HCT116 (cell line): ENCODE results near the gene PLD1. TPM values are rescaled to one million over a fixed set of nuclear protein-coding genes. Genes with fewer than 3 reads are reported as not detected.

Source experiments
- ATAC-seq: fragments of 200-7000 bp; cut with Tn5 transposase; 2 replicates; pipeline ENCODE4 v1.9.1; 2020; ENCODE audit warnings: mild to moderate bottlenecking, moderate library complexity
- BruUV-seq: library from RNA; stranded (reverse); fragments of 400-500 nt; replicated peaks from 2 replicates; lab custom pipeline; 2021; lab: Mats Ljungman, UMichigan
- CTCF ChIA-PET: fragments of 300-600 bp; sonication (Branson Sonifier 250); formaldehyde crosslinking; loops from one replicate; lab custom pipeline; 2021; ENCODE audit warnings: antibody characterized with exemption; lab: Charles Lee
- POLR2A ChIA-PET: fragments of 300-600, 350-600 bp; sonication (Branson Sonifier 250); formaldehyde crosslinking; loops from one replicate; lab custom pipeline; 2021; ENCODE audit warnings: antibody characterized with exemption; lab: Charles Lee
- RAD21 ChIA-PET, 2 experiments: fragments of 300-600 bp; sonication (Branson Sonifier 250); formaldehyde crosslinking; loops; one replicate each; lab custom pipeline; 2023; ENCODE audit warnings: low total read pairs in 2 of 2; ENCODE audit not compliant: uncharacterized antibody in 2 of 2, unreplicated experiment in 2 of 2, low non-redundant PET in 1 of 2; lab: Charles Lee
- DNase-seq: peaks from one replicate; pipeline ENCODE4 v3.0.0-alpha.2; 2010; ENCODE audit warnings: low read depth, low spot score
- H2AFZ ChIP-seq: fragments of 200-600 bp; shearing (Covaris generic), sonication (generic); 2 replicates; pipeline ENCODE4 v1.6.1; 2017; ENCODE audit warnings: low read depth, mixed run types, mixed read lengths, antibody characterized with exemption, low read length; ENCODE audit not compliant: poor library complexity, severe bottlenecking
- H3K27ac ChIP-seq: 2 replicates; pipeline ENCODE4 v1.5.1; 2012; ENCODE audit warnings: low read depth, low read length
- H3K27me3 ChIP-seq: fragments of 200-600 bp; sonication (generic); 2 replicates; pipeline ENCODE4 v1.6.1; 2016; ENCODE audit warnings: mixed run types, low read length, mixed read lengths; ENCODE audit not compliant: insufficient read depth
- H3K36me3 ChIP-seq, 2 experiments: fragments of 200-500 bp in 1 of 2; fragments of 200-600 bp in 1 of 2; sonication (Bioruptor generic) in 1 of 2; sonication (generic) in 1 of 2; 2 replicates each; pipeline versions ENCODE4 v1.5.1 to v1.6.1; 2014 to 2016; ENCODE audit warnings: low read length in 2 of 2, inconsistent platforms in 1 of 2, mixed read lengths in 1 of 2, mixed run types in 1 of 2; ENCODE audit not compliant: insufficient read depth in 2 of 2, control insufficient read depth in 1 of 2
- H3K4me1 ChIP-seq, 2 experiments: fragments of 200-600 bp in 1 of 2; sonication (generic) in 1 of 2; 2 replicates each; pipeline versions ENCODE4 v1.5.1 to v1.6.1; 2012 to 2017; ENCODE audit warnings: low read length in 2 of 2, inconsistent platforms in 1 of 2, mild to moderate bottlenecking in 1 of 2, mixed read lengths in 1 of 2, mixed run types in 1 of 2, moderate library complexity in 1 of 2; ENCODE audit not compliant: insufficient read depth in 2 of 2, control insufficient read depth in 1 of 2
- H3K4me2 ChIP-seq: fragments of 200-600 bp; sonication (generic); 2 replicates; pipeline ENCODE4 v1.6.1; 2017; ENCODE audit warnings: mixed run types, low read length, mixed read lengths
- H3K4me3 ChIP-seq, 2 experiments: fragments of 200-600 bp in 1 of 2; sonication (generic) in 1 of 2; replicated peaks in 1 of 2; 2 replicates each; pipeline ENCODE4 v1.5.1; 2011 to 2016; ENCODE audit warnings: low read length in 2 of 2, control low read depth in 1 of 2, low read depth in 1 of 2, mild to moderate bottlenecking in 1 of 2, mixed read lengths in 1 of 2, mixed run types in 1 of 2
- H3K79me2 ChIP-seq: fragments of 200-600 bp; sonication (generic); 2 replicates; pipeline ENCODE4 v1.6.1; 2017; ENCODE audit warnings: mild to moderate bottlenecking, mixed run types, low read length, moderate library complexity, mixed read lengths; ENCODE audit not compliant: insufficient read depth
- H3K9ac ChIP-seq: fragments of 200-600 bp; sonication (generic); 2 replicates; pipeline ENCODE4 v1.6.1; 2016; ENCODE audit warnings: low read length, mixed read lengths
- H3K9me2 ChIP-seq: fragments of 200-600 bp; sonication (generic), shearing (Covaris generic); 2 replicates; pipeline ENCODE4 v1.6.1; 2017; ENCODE audit warnings: mixed run types, mild to moderate bottlenecking, moderate library complexity; ENCODE audit not compliant: insufficient read depth
- H3K9me3 ChIP-seq, 2 experiments: fragments of 200-500 bp in 1 of 2; fragments of 200-600 bp in 1 of 2; sonication (Bioruptor generic) in 1 of 2; sonication (generic) in 1 of 2; 2 replicates each; pipeline ENCODE4 v1.6.1; 2014 to 2017; ENCODE audit warnings: low read length in 2 of 2, mixed read lengths in 2 of 2, inconsistent platforms in 1 of 2, low read depth in 1 of 2, mild to moderate bottlenecking in 1 of 2, mixed run types in 1 of 2, moderate library complexity in 1 of 2; ENCODE audit not compliant: control insufficient read depth in 1 of 2, insufficient read depth in 1 of 2
- H4K20me1 ChIP-seq: fragments of 200-600 bp; sonication (generic), shearing (Covaris generic); 2 replicates; pipeline ENCODE4 v1.6.1; 2017; ENCODE audit warnings: mixed run types, mild to moderate bottlenecking, moderate library complexity; ENCODE audit not compliant: insufficient read depth
- CBX3 ChIP-seq: IDR thresholded peaks from 2 replicates; pipeline ENCODE4 v1.6.1; 2012; ENCODE audit warnings: low read depth
- CEBPB ChIP-seq: IDR thresholded peaks from 2 replicates; pipeline ENCODE4 v1.6.1; 2012; ENCODE audit warnings: low read depth
- EGR1 ChIP-seq: IDR thresholded peaks from 2 replicates; pipeline ENCODE4 v1.6.1; 2012; ENCODE audit warnings: low read depth
- ELF1 ChIP-seq: IDR thresholded peaks from 2 replicates; pipeline ENCODE4 v1.6.1; 2012; ENCODE audit warnings: low read depth, borderline replicate concordance
- EZH2 ChIP-seq: fragments of 200-600 bp; sonication (generic); IDR thresholded peaks from 2 replicates; pipeline ENCODE4 v1.6.1; 2017; ENCODE audit warnings: antibody characterized with exemption, mixed run types
- EZH2phosphoT487 ChIP-seq: fragments of 200-600 bp; IDR thresholded peaks from 2 replicates; pipeline ENCODE4 v1.6.1; 2018; ENCODE audit warnings: antibody characterized with exemption, borderline replicate concordance
- FOSL1 ChIP-seq: IDR thresholded peaks from 2 replicates; pipeline ENCODE4 v1.6.1; 2012; ENCODE audit warnings: low read depth
- JUND ChIP-seq: IDR thresholded peaks from 2 replicates; pipeline ENCODE4 v1.6.1; 2012
- POLR2A ChIP-seq: IDR thresholded peaks from 2 replicates; pipeline ENCODE4 v1.7.0; 2011; ENCODE audit warnings: borderline replicate concordance; ENCODE audit not compliant: insufficient read depth, insufficient read length; ENCODE audit errors: extremely low read depth
- POLR2AphosphoS5 ChIP-seq: IDR thresholded peaks from 2 replicates; pipeline ENCODE4 v1.6.1; 2011; ENCODE audit warnings: mild to moderate bottlenecking, low read depth, low read length, moderate library complexity
- SIN3A ChIP-seq: IDR thresholded peaks from 2 replicates; pipeline ENCODE4 v1.6.1; 2012; ENCODE audit warnings: low read depth
- SP1 ChIP-seq: IDR thresholded peaks from 2 replicates; pipeline ENCODE4 v1.6.1; 2012; ENCODE audit warnings: low read depth
- SRF ChIP-seq: IDR thresholded peaks from 2 replicates; pipeline ENCODE4 v1.6.1; 2012; ENCODE audit warnings: low read depth
- ZNF274 ChIP-seq: fragments of 200-500 bp; sonication (Bioruptor generic); IDR thresholded peaks from 2 replicates; pipeline ENCODE4 v1.6.1; 2014; ENCODE audit warnings: mild to moderate bottlenecking, low read depth, low read length, inconsistent platforms
- intact Hi-C: fragments of 100-400 bp; cut with micrococcal nuclease; formaldehyde crosslinking; loops from 2 replicates; pipeline ENCODE4 v1.10.0; 2022
- total RNA-seq: library from RNA; stranded (reverse); gene quantifications from one replicate; pipeline ENCODE4 v1.2.1, GENCODE V29; 2021; ENCODE audit not compliant: unreplicated experiment
- TF ChIP-seq, protein P1 (sequence below): IDR thresholded peaks from 2 replicates; pipeline ENCODE4 v1.6.1; 2012
- TF ChIP-seq, protein P2 (sequence below): IDR thresholded peaks from 2 replicates; pipeline ENCODE4 v1.6.1; 2012; ENCODE audit warnings: low read depth
- TF ChIP-seq, protein P3 (sequence below), 3 experiments: fragments of 200-600 bp in 1 of 3; sonication (generic) in 1 of 3; IDR thresholded peaks in 2 of 3; conservative IDR thresholded peaks in 1 of 3; 2 replicates each; pipeline ENCODE4 v1.5.1; 2012 to 2017; ENCODE audit warnings: low read depth in 2 of 3, low read length in 2 of 3, antibody characterized with exemption in 1 of 3, borderline replicate concordance in 1 of 3, control low read depth in 1 of 3, mild to moderate bottlenecking in 1 of 3, mixed read lengths in 1 of 3, mixed run types in 1 of 3, moderate library complexity in 1 of 3; ENCODE audit not compliant: insufficient read depth in 1 of 3
- TF ChIP-seq, protein P4 (sequence below): IDR thresholded peaks from 2 replicates; pipeline ENCODE4 v1.6.1; 2012

Gene PLD1
- total RNA-seq, 1 experiment from 2014 or later: 8.4 TPM

DNA sequence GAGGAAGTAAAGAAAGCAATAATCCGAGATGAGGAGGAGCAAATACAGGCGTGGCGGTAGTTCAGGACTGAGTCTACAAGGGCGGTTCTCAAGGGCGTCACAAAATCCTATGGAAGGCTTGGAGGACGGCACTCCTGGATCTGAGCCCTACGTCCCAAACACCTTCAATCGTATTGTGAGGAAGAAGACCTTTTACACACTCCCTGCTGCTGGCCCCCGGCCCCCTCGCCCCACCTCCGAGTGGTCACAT, 747 bp downstream of the PLD1 start:
- Histone ChIP-seq H4K20me1 (no peaks in the 10 kb centered on the region), H3K79me2 (no peaks in the 10 kb centered on the region), H3K4me1 (peaks cover 8 to 50% of the 10 kb centered on the region in 2 experiments; a peak in 3 of 4 replicates), H3K4me3 (peak overlapping the region; percentile 65 to 78), H3K4me2 (peak overlapping the region; percentile 97), H3K36me3 (no peaks in the 10 kb centered on the region), H3K27me3 (no peaks in the 10 kb centered on the region), H3K9me3 (no peaks in the 10 kb centered on the region), H3K27ac (peak overlapping the region; percentile 87), H3K9me2 (no peaks in the 10 kb centered on the region), H2AFZ (peak overlapping the region; percentile 91), H3K9ac (peak overlapping the region; percentile 68)
- POLR2A ChIA-PET: interaction anchor here (1.6 kb wide), 1 partner anchor 18 kb away, joined by 6 read pairs; no protein-coding TSS in a partner anchor
- no peak for TF ChIP-seq EGR1
- TF ChIP-seq SIN3A: no peak
- no peak for TF ChIP-seq SP1
- TF ChIP-seq, protein P1, sequence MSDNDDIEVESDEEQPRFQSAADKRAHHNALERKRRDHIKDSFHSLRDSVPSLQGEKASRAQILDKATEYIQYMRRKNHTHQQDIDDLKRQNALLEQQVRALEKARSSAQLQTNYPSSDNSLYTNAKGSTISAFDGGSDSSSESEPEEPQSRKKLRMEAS: no peak
- TF ChIP-seq CEBPB: no peak
- TF ChIP-seq EZH2phosphoT487: no peak
- no peak for TF ChIP-seq POLR2A
- no peak for TF ChIP-seq ELF1
- no peak for TF ChIP-seq SRF
- TF ChIP-seq, protein P2, sequence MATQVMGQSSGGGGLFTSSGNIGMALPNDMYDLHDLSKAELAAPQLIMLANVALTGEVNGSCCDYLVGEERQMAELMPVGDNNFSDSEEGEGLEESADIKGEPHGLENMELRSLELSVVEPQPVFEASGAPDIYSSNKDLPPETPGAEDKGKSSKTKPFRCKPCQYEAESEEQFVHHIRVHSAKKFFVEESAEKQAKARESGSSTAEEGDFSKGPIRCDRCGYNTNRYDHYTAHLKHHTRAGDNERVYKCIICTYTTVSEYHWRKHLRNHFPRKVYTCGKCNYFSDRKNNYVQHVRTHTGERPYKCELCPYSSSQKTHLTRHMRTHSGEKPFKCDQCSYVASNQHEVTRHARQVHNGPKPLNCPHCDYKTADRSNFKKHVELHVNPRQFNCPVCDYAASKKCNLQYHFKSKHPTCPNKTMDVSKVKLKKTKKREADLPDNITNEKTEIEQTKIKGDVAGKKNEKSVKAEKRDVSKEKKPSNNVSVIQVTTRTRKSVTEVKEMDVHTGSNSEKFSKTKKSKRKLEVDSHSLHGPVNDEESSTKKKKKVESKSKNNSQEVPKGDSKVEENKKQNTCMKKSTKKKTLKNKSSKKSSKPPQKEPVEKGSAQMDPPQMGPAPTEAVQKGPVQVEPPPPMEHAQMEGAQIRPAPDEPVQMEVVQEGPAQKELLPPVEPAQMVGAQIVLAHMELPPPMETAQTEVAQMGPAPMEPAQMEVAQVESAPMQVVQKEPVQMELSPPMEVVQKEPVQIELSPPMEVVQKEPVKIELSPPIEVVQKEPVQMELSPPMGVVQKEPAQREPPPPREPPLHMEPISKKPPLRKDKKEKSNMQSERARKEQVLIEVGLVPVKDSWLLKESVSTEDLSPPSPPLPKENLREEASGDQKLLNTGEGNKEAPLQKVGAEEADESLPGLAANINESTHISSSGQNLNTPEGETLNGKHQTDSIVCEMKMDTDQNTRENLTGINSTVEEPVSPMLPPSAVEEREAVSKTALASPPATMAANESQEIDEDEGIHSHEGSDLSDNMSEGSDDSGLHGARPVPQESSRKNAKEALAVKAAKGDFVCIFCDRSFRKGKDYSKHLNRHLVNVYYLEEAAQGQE: no peak
- no peak for TF ChIP-seq POLR2AphosphoS5
- no peak for TF ChIP-seq EZH2
- TF ChIP-seq, protein P3, sequence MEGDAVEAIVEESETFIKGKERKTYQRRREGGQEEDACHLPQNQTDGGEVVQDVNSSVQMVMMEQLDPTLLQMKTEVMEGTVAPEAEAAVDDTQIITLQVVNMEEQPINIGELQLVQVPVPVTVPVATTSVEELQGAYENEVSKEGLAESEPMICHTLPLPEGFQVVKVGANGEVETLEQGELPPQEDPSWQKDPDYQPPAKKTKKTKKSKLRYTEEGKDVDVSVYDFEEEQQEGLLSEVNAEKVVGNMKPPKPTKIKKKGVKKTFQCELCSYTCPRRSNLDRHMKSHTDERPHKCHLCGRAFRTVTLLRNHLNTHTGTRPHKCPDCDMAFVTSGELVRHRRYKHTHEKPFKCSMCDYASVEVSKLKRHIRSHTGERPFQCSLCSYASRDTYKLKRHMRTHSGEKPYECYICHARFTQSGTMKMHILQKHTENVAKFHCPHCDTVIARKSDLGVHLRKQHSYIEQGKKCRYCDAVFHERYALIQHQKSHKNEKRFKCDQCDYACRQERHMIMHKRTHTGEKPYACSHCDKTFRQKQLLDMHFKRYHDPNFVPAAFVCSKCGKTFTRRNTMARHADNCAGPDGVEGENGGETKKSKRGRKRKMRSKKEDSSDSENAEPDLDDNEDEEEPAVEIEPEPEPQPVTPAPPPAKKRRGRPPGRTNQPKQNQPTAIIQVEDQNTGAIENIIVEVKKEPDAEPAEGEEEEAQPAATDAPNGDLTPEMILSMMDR (IDR thresholded peaks at IDR 0.05 in 2 of 3, conservative IDR thresholded peaks at IDR 0.05 in 1 of 3; ENCODE audit: borderline replicate concordance in 1 of 3, insufficient read depth in 1 of 3, low read depth in 2 of 3, low read length in 2 of 3): no peak
- TF ChIP-seq FOSL1: no peak
- TF ChIP-seq ZNF274: no peak
- TF ChIP-seq, protein P4, sequence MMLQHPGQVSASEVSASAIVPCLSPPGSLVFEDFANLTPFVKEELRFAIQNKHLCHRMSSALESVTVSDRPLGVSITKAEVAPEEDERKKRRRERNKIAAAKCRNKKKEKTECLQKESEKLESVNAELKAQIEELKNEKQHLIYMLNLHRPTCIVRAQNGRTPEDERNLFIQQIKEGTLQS: no peak
- TF ChIP-seq JUND: no peak
- no peak for TF ChIP-seq CBX3
- RAD21 ChIA-PET: interaction anchor here in 1 of 2 experiments (1.1 kb wide), 1 partner anchor 21 kb away, joined by 4 read pairs; no protein-coding TSS in a partner anchor
- DNase-seq: no peak
- no TSS peak for BruUV-seq
- CTCF ChIA-PET: interaction anchor here (0.8 to 1.6 kb wide), 3 partner anchors 21 to 37 kb away, joined by 3 to 4 read pairs (median 3); no protein-coding TSS in a partner anchor
- intact Hi-C loops: no loop called here
- peak; percentile 52 for ATAC-seq
